ENCODE results near the gene RIOX2.

RIOX2 gene

DNA sequence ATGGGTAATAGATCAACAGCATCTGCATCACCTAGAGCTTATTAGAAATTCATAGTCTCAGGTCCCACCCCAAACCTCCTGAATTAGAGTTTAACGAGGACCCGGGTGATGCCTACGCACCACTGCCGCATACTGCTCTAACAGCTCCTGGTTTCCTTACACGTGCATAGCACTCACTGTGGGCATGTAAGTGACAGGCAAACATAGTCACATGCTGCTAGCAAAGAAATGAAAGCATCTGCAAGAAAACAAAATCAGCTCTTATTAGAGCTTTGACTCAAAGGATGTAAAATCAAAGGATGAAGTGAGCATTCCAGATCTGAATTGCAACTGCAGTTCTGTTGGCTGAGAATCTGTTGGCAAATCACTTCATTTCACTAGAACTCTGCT, 19.1 kb upstream of the RIOX2 start:
- no peak overlapping the region for H3K4me3 ChIP-seq (ENCODE audit: control insufficient read depth, low read depth, low read length)
- DNase-seq (ENCODE audit: low read depth), result no peak
- TF ChIP-seq CTCF (conservative IDR thresholded peaks at IDR 0.05; ENCODE audit: control insufficient read depth, insufficient read depth, low read depth, low read length), result no peak

GRCh38 chr3:97990624-97991292, 18.5 kb upstream of the RIOX2 start:
- H3K4me3 ChIP-seq (ENCODE audit: control insufficient read depth, low read depth, low read length), result no peak overlapping the region
- no peak for DNase-seq (ENCODE audit: low read depth)
- no peak for TF ChIP-seq CTCF (conservative IDR thresholded peaks at IDR 0.05; ENCODE audit: control insufficient read depth, insufficient read depth, low read depth, low read length)

DNA sequence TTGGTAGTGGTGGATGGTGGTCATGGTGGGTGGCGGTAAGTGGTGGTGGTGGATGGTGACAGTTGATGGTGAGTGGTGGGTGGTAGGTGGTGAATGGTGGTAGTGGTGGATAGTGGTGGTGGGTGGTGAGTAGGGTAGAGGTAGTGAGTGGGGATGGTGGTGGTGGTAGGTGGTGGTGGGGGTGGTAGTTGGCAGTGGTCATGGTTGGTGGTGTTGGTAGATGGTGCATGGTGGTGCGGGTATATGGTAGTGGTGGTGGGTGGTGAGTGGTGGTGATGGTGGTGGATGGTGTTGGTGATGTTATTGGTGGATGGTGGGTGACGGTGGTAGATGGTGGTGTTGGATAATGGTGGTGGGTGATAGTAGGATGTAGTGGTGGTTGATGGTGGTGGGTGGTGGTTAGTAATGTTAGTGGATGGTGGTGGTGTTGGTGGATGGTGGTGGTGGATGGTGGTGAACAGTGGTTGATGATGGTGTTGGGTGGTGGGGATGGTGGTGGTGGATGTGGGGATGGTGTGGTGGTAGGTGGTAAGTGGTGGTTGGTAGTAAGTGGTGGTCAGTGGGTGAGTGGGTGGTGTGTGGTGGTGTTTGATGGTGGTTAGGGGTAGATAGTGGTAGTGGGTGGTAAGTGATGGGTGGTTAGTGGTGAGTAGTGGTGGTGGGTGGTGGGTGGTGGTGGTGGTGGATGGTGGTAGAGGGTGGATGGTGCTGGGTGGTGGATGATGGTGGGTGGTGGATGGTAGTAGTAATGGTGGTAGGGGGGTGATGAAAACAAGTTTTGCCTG, 16.7 kb upstream of the RIOX2 start:
- H3K4me3 ChIP-seq (ENCODE audit: control insufficient read depth, low read depth, low read length), result no peak overlapping the region
- DNase-seq (ENCODE audit: low read depth), result no peak
- no peak for TF ChIP-seq CTCF (conservative IDR thresholded peaks at IDR 0.05; ENCODE audit: control insufficient read depth, insufficient read depth, low read depth, low read length)

DNA sequence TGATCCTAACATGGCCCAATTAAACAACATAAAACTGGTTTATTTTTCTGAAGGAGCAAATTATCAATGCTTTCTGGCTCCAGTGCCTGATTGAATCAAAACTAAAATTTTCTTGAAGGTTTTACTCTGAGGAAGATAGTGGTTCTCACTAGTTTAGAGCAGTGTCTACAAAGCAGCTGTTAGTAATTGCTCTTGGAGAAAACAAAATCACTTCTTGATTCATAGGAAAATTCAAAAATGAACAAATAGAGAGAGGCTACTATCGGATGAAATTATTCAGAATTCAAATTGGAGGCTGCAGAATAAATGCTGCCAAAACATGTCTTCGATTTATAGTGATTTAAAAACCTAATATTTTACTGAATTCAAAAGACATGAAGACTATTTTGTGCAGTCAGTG, 15.1 kb upstream of the RIOX2 start:
- H3K4me3 ChIP-seq (ENCODE audit: control insufficient read depth, low read depth, low read length), result no peak overlapping the region
- DNase-seq (ENCODE audit: low read depth), result no peak
- TF ChIP-seq CTCF (conservative IDR thresholded peaks at IDR 0.05; ENCODE audit: control insufficient read depth, insufficient read depth, low read depth, low read length), result no peak

GRCh38 chr3:97983933-97984491, 11.8 kb upstream of the RIOX2 start:
- TF ChIP-seq CTCF (conservative IDR thresholded peaks at IDR 0.05; ENCODE audit: control insufficient read depth, insufficient read depth, low read depth, low read length), result no peak
- H3K4me3 ChIP-seq (ENCODE audit: control insufficient read depth, low read depth, low read length), result no peak overlapping the region
- DNase-seq (ENCODE audit: low read depth), result no peak

DNA sequence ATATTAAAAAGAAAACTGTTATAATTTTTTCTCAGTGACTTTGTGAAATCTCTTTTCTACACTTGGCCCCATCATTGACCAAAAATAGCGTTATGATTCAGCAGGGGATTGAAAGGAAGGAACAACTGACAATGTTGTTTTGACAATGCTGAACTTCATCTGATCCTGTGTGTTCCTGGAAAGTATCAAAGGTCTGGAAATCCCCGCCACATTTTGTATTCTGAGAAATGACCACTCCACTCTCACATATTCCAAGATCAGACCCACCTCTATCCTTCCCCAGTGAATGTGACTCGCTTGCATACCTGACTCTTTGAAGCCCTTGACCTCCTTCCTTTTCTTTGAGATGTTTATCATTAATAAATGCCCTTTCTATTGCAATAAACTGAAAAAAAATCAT, 9.7 kb upstream of the RIOX2 start:
- no peak for DNase-seq (ENCODE audit: low read depth)
- no peak overlapping the region for H3K4me3 ChIP-seq (ENCODE audit: control insufficient read depth, low read depth, low read length)
- TF ChIP-seq CTCF (conservative IDR thresholded peaks at IDR 0.05; ENCODE audit: control insufficient read depth, insufficient read depth, low read depth, low read length), result no peak

Data from fibroblast of mammary gland (primary cell).